Keratinocyte (primary cell): ENCODE data around the gene AFF2.

Experiments used
- EZH2 ChIP-seq: IDR thresholded peaks from one replicate; pipeline ENCODE4 v1.6.1; 2012; ENCODE audit warnings: inconsistent platforms, mild to moderate bottlenecking, low read length, moderate library complexity
- TF ChIP-seq, protein P1 (sequence below), 3 experiments: IDR thresholded peaks in 1 of 3; conservative IDR thresholded peaks in 1 of 3; optimal IDR thresholded peaks in 1 of 3; 2 replicates in 2 of 3; 3 replicates in 1 of 3; pipeline versions ENCODE3 to v1.5.1; 2011; ENCODE audit warnings: low read length in 3 of 3, mild to moderate bottlenecking in 3 of 3, moderate library complexity in 2 of 3, control low read depth in 1 of 3, inconsistent platforms in 1 of 3; ENCODE audit not compliant: insufficient read depth in 2 of 3; ENCODE audit errors: extremely low read depth in 1 of 3

DNA sequence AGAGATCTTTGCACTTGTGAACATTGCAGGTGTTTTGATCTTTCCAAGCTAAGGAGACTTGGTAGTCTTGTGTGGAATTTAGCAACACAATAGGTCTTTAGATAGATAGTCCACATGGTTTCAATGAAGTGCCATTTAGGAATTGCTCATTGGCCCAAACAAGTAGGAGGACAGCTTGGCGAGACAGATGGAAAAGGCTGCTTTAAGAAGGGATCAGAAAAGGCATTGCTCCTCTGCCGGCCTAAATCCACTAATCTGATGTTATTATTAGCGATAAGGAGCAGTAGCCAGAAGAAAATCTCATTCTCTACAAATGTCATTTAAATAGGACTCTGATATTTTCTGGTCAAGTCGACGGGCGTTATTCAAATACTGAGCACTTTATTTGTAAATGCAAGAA lies 99.7 kb downstream of the AFF2 start:
- TF ChIP-seq, protein P1, sequence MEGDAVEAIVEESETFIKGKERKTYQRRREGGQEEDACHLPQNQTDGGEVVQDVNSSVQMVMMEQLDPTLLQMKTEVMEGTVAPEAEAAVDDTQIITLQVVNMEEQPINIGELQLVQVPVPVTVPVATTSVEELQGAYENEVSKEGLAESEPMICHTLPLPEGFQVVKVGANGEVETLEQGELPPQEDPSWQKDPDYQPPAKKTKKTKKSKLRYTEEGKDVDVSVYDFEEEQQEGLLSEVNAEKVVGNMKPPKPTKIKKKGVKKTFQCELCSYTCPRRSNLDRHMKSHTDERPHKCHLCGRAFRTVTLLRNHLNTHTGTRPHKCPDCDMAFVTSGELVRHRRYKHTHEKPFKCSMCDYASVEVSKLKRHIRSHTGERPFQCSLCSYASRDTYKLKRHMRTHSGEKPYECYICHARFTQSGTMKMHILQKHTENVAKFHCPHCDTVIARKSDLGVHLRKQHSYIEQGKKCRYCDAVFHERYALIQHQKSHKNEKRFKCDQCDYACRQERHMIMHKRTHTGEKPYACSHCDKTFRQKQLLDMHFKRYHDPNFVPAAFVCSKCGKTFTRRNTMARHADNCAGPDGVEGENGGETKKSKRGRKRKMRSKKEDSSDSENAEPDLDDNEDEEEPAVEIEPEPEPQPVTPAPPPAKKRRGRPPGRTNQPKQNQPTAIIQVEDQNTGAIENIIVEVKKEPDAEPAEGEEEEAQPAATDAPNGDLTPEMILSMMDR (optimal IDR thresholded peaks at IDR 0.05 in 1 of 3, IDR thresholded peaks at IDR 0.05 in 1 of 3, conservative IDR thresholded peaks at IDR 0.05 in 1 of 3; ENCODE audit: extremely low read depth in 1 of 3, insufficient read depth in 2 of 3, low read length in 3 of 3), result no peak
- TF ChIP-seq EZH2, result no peak
